GM23248 (cell line): Measurements from ENCODE around the gene SCN11A. TPM values are rescaled to one million over a fixed set of nuclear protein-coding genes. Genes with fewer than 3 reads are reported as not detected.

Source experiments
- DNase-seq: peaks from one replicate; pipeline ENCODE4 v3.0.0-alpha.2; 2015
- H2AFZ ChIP-seq: fragments of 200-600 bp; sonication (generic); 2 replicates; pipeline ENCODE4 v1.6.1; 2016; ENCODE audit warnings: antibody characterized with exemption
- H3F3A ChIP-seq: fragments of 200-600 bp; sonication (generic); 2 replicates; pipeline ENCODE4 v1.6.1; 2016; ENCODE audit warnings: mild to moderate bottlenecking, antibody characterized with exemption, mixed run types; ENCODE audit not compliant: insufficient read depth
- H3K27ac ChIP-seq: fragments of 200-600 bp; sonication (generic); 2 replicates; pipeline ENCODE4 v1.5.1; 2016; ENCODE audit warnings: mild to moderate bottlenecking
- H3K27me3 ChIP-seq: fragments of 200-600 bp; sonication (generic); replicated peaks from 2 replicates; pipeline ENCODE4 v1.6.1; 2016; ENCODE audit warnings: mild to moderate bottlenecking; ENCODE audit not compliant: insufficient read depth
- H3K36me3 ChIP-seq: fragments of 200-600 bp; sonication (generic); 2 replicates; pipeline ENCODE4 v1.6.1; 2016; ENCODE audit warnings: low read depth, mild to moderate bottlenecking
- H3K4me1 ChIP-seq: fragments of 200-600 bp; sonication (generic); 2 replicates; pipeline ENCODE4 v1.6.1; 2016; ENCODE audit warnings: mild to moderate bottlenecking; ENCODE audit not compliant: insufficient read depth
- H3K4me2 ChIP-seq: fragments of 200-600 bp; sonication (generic); one replicate; pipeline ENCODE4 v1.6.1; 2016; ENCODE audit warnings: mild to moderate bottlenecking; ENCODE audit not compliant: unreplicated experiment
- H3K4me3 ChIP-seq: fragments of 200-600 bp; sonication (generic); 2 replicates; pipeline ENCODE4 v1.5.1; 2016; ENCODE audit warnings: mild to moderate bottlenecking
- H3K79me2 ChIP-seq: fragments of 200-600 bp; sonication (generic); 2 replicates; pipeline ENCODE4 v1.6.1; 2016; ENCODE audit warnings: mild to moderate bottlenecking; ENCODE audit not compliant: insufficient read depth
- H3K9ac ChIP-seq: fragments of 200-600 bp; sonication (generic); 2 replicates; pipeline ENCODE4 v1.6.1; 2016; ENCODE audit warnings: mild to moderate bottlenecking
- H3K9me2 ChIP-seq: fragments of 200-600 bp; sonication (generic); 2 replicates; pipeline ENCODE4 v1.6.1; 2016; ENCODE audit warnings: mixed run types, mild to moderate bottlenecking, moderate library complexity; ENCODE audit not compliant: insufficient read depth
- H3K9me3 ChIP-seq: fragments of 200-600 bp; sonication (generic); one replicate; pipeline ENCODE4 v1.6.1; 2017; ENCODE audit warnings: low read depth
- H4K20me1 ChIP-seq: fragments of 200-600 bp; sonication (generic); 2 replicates; pipeline ENCODE4 v1.6.0; 2016; ENCODE audit not compliant: insufficient read depth
- EZH2 ChIP-seq: fragments of 200-600 bp; sonication (generic); IDR thresholded peaks from 2 replicates; pipeline ENCODE4 v1.6.1; 2018; ENCODE audit warnings: antibody characterized with exemption, mild to moderate bottlenecking; ENCODE audit not compliant: insufficient read depth, poor library complexity, severe bottlenecking
- EZH2phosphoT487 ChIP-seq: fragments of 200-600 bp; sonication (generic); IDR thresholded peaks from 2 replicates; pipeline ENCODE4 v1.6.1; 2018; ENCODE audit warnings: antibody characterized with exemption, moderate library complexity, mild to moderate bottlenecking, low read depth; ENCODE audit not compliant: insufficient read depth
- WGBS, 2 experiments: methylation state at CpG; one replicate each; pipeline ENCODE4 v1.1.6; 2015 to 2017; ENCODE audit warnings: low lambda C conversion rate in 2 of 2, low coverage in 1 of 2; ENCODE audit errors: missing lambda C conversion rate in 2 of 2; 5-methylcytosine and 5-hydroxymethylcytosine counted together
- in situ Hi-C: fragments of 300-500 bp; cut with MboI; formaldehyde crosslinking; loops from 2 replicates; pipeline ENCODE4 v1.15.0; 2020
- polyA plus RNA-seq: library from polyadenylated mRNA; unstranded; fragments of >200 nt; fragmentation: Nextera tagmentation; extraction: Ambion mirVana; gene quantifications from 2 replicates; pipeline ENCODE4 v1.2.1, GENCODE V29; 2016
- total RNA-seq: library from RNA; depleted of rRNA; stranded (reverse); fragments of >200 nt; shearing (Covaris generic); gene quantifications from 2 replicates; pipeline ENCODE4 v1.2.3, GENCODE V29; 2014

Gene SCN11A
- total and polyA plus RNA-seq, 2 experiments from 2014 or later, result not detected

DNA sequence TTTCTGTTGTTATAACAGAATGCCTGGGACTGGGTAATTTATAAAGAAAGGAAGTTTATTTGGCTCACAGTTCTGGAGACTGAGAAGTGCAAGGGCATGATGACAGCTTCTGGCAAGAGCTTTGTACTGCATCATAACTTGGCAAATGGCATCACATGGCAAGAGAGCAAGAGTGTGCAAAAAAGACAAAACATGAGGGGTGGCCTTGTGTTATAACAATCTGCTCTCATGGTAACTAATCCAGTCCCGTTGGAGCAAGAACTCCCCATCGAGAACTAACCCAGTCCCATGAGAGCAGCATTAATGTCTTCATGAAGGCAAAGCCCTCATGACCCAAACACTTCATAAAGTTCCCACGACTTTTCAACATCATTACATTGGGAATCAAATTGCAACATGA, 23.2 kb downstream of the SCN11A start:
- peak; percentile 20 for DNase-seq
- WGBS, 2 experiments, result 1% methylated on average over 3 of the region's 3 CpGs

DNA sequence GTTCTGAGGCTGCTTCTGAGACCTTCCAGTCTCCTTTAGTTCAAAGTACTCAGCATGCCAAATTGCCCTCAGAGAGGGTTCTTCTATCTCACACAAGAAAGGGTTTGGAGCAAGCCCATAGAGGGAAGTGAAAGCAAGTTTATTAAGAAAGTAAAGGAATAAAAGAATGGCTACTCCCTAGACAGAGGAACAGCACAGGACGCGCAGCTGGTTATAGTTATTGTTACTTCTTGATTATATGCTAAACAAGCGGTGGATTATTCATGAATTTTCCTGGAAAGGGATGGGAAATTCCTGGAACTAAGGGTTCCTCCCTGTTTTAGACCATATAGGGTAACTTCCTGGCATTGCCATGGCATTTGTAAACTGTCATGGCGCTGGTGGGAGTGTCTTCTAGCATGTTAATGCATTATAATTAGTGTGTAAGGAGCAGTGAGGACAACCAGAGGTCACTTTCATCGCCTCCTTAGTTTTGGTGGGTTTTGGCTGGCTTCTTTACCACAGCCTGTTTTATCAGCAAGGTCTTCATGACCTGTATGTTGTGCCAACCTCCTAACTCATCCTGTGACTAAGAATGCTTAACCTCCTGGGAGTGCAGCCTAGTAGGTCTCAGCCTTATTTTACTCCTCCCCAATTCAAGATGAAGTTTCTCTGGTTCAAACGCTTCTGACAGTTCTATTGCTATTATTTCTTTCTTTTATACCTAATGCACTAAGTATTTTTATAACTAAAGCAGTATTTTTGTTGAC, 26.3 kb downstream of the SCN11A start:
- peak; percentile 8 for DNase-seq
- Histone ChIP-seq H3K9me2 (no peaks in the 10 kb centered on the region), H3K4me2 (no peak overlapping the region), H2AFZ (no peak overlapping the region), H4K20me1 (no peaks in the 10 kb centered on the region), H3K9me3 (no peaks in the 10 kb centered on the region), H3K79me2 (no peaks in the 10 kb centered on the region), H3K4me3 (no peak overlapping the region), H3K27ac (no peak overlapping the region), H3K36me3 (no peaks in the 10 kb centered on the region), H3K9ac (no peak overlapping the region), H3K4me1 (no peaks in the 10 kb centered on the region), H3K27me3 (peaks cover 33% of the 10 kb centered on the region), H3F3A (no peaks in the 10 kb centered on the region)
- WGBS, 2 experiments, result 65 to 67% methylated on average over 6 of the region's 6 CpGs
- in situ Hi-C loops, result no loop called here
- no peak for TF ChIP-seq EZH2
- TF ChIP-seq EZH2phosphoT487, result no peak

More for the DNA sequence above, 23.2 kb downstream of the SCN11A start:
- H3F3A ChIP-seq, result no peaks in the 10 kb centered on the region
- H3K9ac ChIP-seq, result no peak overlapping the region
- no peak overlapping the region for H2AFZ ChIP-seq
- in situ Hi-C loops, result no loop called here
- no peaks in the 10 kb centered on the region for H4K20me1 ChIP-seq
- H3K9me2 ChIP-seq, result no peaks in the 10 kb centered on the region
- H3K4me2 ChIP-seq, result no peak overlapping the region
- no peak overlapping the region for H3K4me3 ChIP-seq
- H3K9me3 ChIP-seq, result no peaks in the 10 kb centered on the region
- H3K4me1 ChIP-seq, result no peaks in the 10 kb centered on the region
- no peak overlapping the region for H3K27ac ChIP-seq
- no peaks in the 10 kb centered on the region for H3K36me3 ChIP-seq
- no peak for TF ChIP-seq EZH2phosphoT487
- no peaks in the 10 kb centered on the region for H3K79me2 ChIP-seq
- H3K27me3 ChIP-seq, result peaks cover 37% of the 10 kb centered on the region

DNA sequence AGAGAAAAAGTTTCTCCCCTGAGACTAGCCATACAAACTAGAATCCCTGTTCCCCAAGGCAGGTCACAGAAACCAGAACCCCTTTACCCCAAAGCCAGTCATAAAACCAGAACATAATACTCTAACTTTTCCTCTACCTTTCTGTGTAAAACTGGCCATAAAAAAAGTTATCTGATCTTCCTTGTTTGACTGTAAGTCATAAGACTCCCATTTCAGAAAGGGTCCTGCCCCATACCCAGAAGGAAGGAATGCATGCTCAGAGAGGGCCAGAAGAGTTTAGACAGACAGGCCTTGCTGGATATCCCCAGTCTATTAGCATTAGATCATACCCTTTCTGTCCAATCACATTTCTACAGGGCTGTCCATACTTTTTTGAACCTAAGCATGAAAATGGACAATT, 27.2 kb downstream of the SCN11A start:
- Histone ChIP-seq H3K27me3 (peaks cover 35% of the 10 kb centered on the region), H3K4me2 (no peak overlapping the region), H3F3A (no peaks in the 10 kb centered on the region), H3K4me3 (no peak overlapping the region), H3K36me3 (no peaks in the 10 kb centered on the region), H3K9me3 (no peaks in the 10 kb centered on the region), H2AFZ (no peak overlapping the region), H3K9ac (no peak overlapping the region), H3K79me2 (no peaks in the 10 kb centered on the region), H3K27ac (no peak overlapping the region), H3K9me2 (no peaks in the 10 kb centered on the region), H3K4me1 (no peaks in the 10 kb centered on the region), H4K20me1 (no peaks in the 10 kb centered on the region)
- DNase-seq, result no peak
- in situ Hi-C loops, result no loop called here
- TF ChIP-seq EZH2, result no peak
- TF ChIP-seq EZH2phosphoT487, result no peak

DNA sequence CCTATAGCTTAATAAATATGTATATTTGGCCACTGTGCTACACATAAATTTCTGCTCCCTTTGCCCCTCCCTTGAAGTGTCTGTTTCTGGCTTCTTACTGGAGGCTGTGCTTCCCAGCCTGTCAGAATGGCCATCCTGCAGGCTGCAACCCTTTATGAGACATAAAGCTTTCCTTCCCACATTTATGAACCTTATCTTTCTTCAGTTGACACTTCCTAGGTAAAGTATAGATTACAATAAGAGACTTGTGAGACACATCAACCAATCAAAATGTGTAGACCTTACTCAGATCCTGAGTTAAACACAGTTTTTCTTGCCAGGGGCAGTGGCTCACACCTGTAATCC, 29.5 kb downstream of the SCN11A start:
- in situ Hi-C loops, result no loop called here
- Histone ChIP-seq H3K4me2 (no peak overlapping the region), H2AFZ (no peak overlapping the region), H3K4me1 (no peaks in the 10 kb centered on the region), H3K36me3 (no peaks in the 10 kb centered on the region), H3K4me3 (no peak overlapping the region), H3K27me3 (peaks cover 29% of the 10 kb centered on the region), H4K20me1 (no peaks in the 10 kb centered on the region), H3K79me2 (no peaks in the 10 kb centered on the region), H3K9me2 (no peaks in the 10 kb centered on the region), H3K9me3 (no peaks in the 10 kb centered on the region), H3K9ac (no peak overlapping the region), H3F3A (no peaks in the 10 kb centered on the region), H3K27ac (no peak overlapping the region)
- DNase-seq, result no peak
- no peak for TF ChIP-seq EZH2phosphoT487
- TF ChIP-seq EZH2, result no peak
